ENCODE results near the gene LRRC8C.

- TF ChIP-seq CTCF (IDR thresholded peaks at IDR 0.05) (no peak), POLR2A (IDR thresholded peaks at IDR 0.05) (no peak)
These were observed 102.6 kb downstream of the LRRC8C start for GRCh38 chr1:89735479-89735878.

Data from thyroid gland (tissue), 4 donors.